Heart right ventricle (tissue), 16 donors: ENCODE measurements around the gene VTI1A. TPM values are rescaled to one million over a fixed set of nuclear protein-coding genes. Genes with fewer than 3 reads are reported as not detected.
A peak's percentile ranks its signal among the peaks of the same experiment; 100 is the strongest.

ENCODE experiments used
- ATAC-seq, 8 donors: fragments of 200-7000 bp; cut with Tn5 transposase; one replicate each; pipeline ENCODE4 v1.9.1; 2020; ENCODE audit warnings: mild to moderate bottlenecking in 8 of 8, moderate library complexity in 8 of 8, moderate number of reproducible peaks in 1 of 8
- DNase-seq, 2 donors: peaks; one replicate each; pipeline ENCODE4 v3.0.0-alpha.2; 2020
- H3K27ac ChIP-seq, 10 donors: fragments of 200-600 bp; sonication (generic) in 2 of 10; one replicate each; pipeline versions ENCODE4 v1.5.0 to v1.8.0; 2020 to 2022; ENCODE audit warnings: mild to moderate bottlenecking in 3 of 10
- H3K27me3 ChIP-seq, 7 donors: fragments of 200-600 bp; one replicate each; pipeline ENCODE4 v1.8.0; 2021 to 2022; ENCODE audit warnings: mild to moderate bottlenecking in 2 of 7
- H3K36me3 ChIP-seq, 9 donors: fragments of 200-600 bp; sonication (generic) in 1 of 9; one replicate each; pipeline versions ENCODE4 v1.5.0 to v1.8.0; 2020 to 2022; ENCODE audit warnings: mild to moderate bottlenecking in 2 of 9
- H3K4me1 ChIP-seq, 9 donors: fragments of 200-600 bp; sonication (generic) in 1 of 9; one replicate each; pipeline versions ENCODE4 v1.5.0 to v1.8.0; 2020 to 2022; ENCODE audit warnings: mild to moderate bottlenecking in 4 of 9
- H3K4me3 ChIP-seq, 10 donors: fragments of 200-600 bp; sonication (generic) in 2 of 10; one replicate each; pipeline versions ENCODE4 v1.5.0 to v1.8.0; 2020 to 2022; ENCODE audit warnings: mild to moderate bottlenecking in 7 of 10, moderate library complexity in 2 of 10
- H3K9me3 ChIP-seq, 11 donors: fragments of 200-600 bp in 10 of 11; sonication (generic) in 2 of 11; one replicate each; pipeline versions ENCODE4 v1.5.0 to v1.8.0; 2013 to 2022; ENCODE audit warnings: mild to moderate bottlenecking in 2 of 11, control low read depth in 1 of 11, moderate library complexity in 1 of 11
- WGBS, 2 donors: extraction: QIAGEN DNeasy Blood & Tissue Kit; methylation state at CpG; one replicate each; pipeline ENCODE4 v1.1.7; 2013; ENCODE audit warnings: inconsistent platforms in 1 of 2; 5-methylcytosine and 5-hydroxymethylcytosine counted together
- intact Hi-C, 10 donors: fragments of 100-400 bp; cut with DNase I; formaldehyde crosslinking; loops; one replicate each; pipeline versions ENCODE4 v1.11.1 to v1.14.2; 2022
- polyA plus RNA-seq, 2 donors: library from polyadenylated mRNA; stranded (reverse); fragments of 200-250 nt; gene quantifications; one replicate each; pipeline ENCODE4 v1.2.3, GENCODE V29; 2013
- total RNA-seq, 10 donors: library from RNA; stranded (reverse); fragmentation: NEBNext Ultra II Directional in 3 of 10; extraction: Animal tissue kit (Norgen Biotek cat#: 25700) in 3 of 10; gene quantifications; one replicate each; pipeline versions ENCODE4 v1.2.1 to v1.2.4, GENCODE V29; 2021 to 2023
- TF ChIP-seq, protein P1 (sequence below), 9 donors: fragments of 200-600 bp; sonication (generic) in 2 of 9; IDR thresholded peaks; one replicate each; pipeline versions ENCODE4 v1.5.0 to v1.8.0; 2021 to 2022; ENCODE audit warnings: antibody characterized with exemption in 9 of 9, mild to moderate bottlenecking in 5 of 9, moderate library complexity in 1 of 9
- donor health status: Arrhythmogenic right ventricular cardiomyopathy.
- donor health status: ischemic (EF 13 %, LVEDD 7.1; RV severe dilation, severe dysfunction).
- donor health status: healthy with polysubstance abuse.
- donor health status: DM: no; HTN: yes; CAD: no.
- donor health status: DM: no; HTN: no; CAD: no.
- donor health status: ischemic (EF 25% LVEDD 6.9; RV normal size, moderate dysfunction).
- donor health status: ischemic (EF 25% LVEDD 5.7; RV mildly dilated, moderate dysfunction).
- donor health status: healthy.
- donor health status: DM: yes; HTN: yes; CAD: no.
- donor health status: Ischemic cardiomyopathy.
- donor health status: ischemic (EF 35%, LVEDD 5.7; RV mildly dilated, moderate dysfunction).
- donor health status: nonischemic (EF 11% LVEDD 7.7; RV severe dilation, severe dysfunction).
- donor health status: DM: yes; HTN: yes; CAD: no.
- donor health status: PGD.
- donor health status: ischemic (EF 29% LVEDD 5.4; RV normal size, mild dysfunction).
- donor health status: nonischemic (EF 23%, LVEDD 6.1; RV moderate dilation, normal function).

Gene VTI1A
- total and polyA plus RNA-seq, 12 donors: 6.2 to 24.5 (median 20.6) TPM

DNA sequence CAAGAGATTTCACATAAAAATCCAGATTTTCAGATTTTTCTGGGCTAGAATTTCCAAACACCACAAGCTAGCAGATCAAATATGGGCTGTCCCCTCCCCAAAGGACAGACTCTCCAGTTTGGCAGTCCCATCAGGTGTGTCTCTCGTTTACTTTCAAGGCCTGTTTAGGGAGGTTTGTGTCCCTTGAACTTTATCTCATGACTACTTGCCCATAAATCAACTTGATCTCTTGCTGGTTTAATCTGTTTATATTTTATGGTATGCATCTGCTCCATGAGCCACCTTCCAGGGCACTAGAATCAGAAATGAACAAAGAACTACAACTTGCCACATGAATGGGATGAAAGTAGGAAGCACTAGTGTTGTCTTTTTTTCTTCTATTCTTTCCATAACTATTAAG is 5.5 kb upstream of the VTI1A start:
- intact Hi-C loops: no loop called here
- H3K9me3 ChIP-seq: no peaks in the 10 kb centered on the region
- H3K36me3 ChIP-seq: peaks cover 0 to 90% (median 33%) of the 10 kb centered on the region in 9 donors
- H3K4me3 ChIP-seq: no peak overlapping the region
- ATAC-seq: no peak
- no peak for DNase-seq
- H3K27ac ChIP-seq: no peak overlapping the region
- WGBS, 2 donors: 74 to 88% methylated on average over 1 of the region's 1 CpG
- H3K27me3 ChIP-seq: no peaks in the 10 kb centered on the region
- TF ChIP-seq, protein P1, sequence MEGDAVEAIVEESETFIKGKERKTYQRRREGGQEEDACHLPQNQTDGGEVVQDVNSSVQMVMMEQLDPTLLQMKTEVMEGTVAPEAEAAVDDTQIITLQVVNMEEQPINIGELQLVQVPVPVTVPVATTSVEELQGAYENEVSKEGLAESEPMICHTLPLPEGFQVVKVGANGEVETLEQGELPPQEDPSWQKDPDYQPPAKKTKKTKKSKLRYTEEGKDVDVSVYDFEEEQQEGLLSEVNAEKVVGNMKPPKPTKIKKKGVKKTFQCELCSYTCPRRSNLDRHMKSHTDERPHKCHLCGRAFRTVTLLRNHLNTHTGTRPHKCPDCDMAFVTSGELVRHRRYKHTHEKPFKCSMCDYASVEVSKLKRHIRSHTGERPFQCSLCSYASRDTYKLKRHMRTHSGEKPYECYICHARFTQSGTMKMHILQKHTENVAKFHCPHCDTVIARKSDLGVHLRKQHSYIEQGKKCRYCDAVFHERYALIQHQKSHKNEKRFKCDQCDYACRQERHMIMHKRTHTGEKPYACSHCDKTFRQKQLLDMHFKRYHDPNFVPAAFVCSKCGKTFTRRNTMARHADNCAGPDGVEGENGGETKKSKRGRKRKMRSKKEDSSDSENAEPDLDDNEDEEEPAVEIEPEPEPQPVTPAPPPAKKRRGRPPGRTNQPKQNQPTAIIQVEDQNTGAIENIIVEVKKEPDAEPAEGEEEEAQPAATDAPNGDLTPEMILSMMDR (IDR thresholded peaks at IDR 0.05): no peak
- peaks cover 5 to 19% (median 13%) of the 10 kb centered on the region in 9 donors for H3K4me1 ChIP-seq

DNA sequence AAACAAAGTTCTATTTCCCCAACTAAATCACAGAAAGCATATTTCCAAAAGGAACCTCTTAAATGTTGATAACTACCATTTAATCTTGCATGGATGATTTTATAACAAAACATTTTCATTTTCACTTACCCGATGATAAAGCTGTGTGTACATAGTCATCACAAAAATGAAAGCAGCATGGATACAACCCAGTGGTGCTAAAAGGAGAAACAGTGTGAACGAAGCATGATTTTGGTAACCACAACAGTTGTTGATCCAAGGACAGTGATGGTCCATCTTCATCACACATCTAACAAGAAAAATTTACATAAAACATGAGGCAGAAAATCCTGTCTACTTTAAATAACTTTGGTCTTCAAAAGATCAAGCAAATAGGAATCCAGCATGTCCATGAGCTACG is 5.0 kb upstream of the VTI1A start:
- DNase-seq: no peak
- intact Hi-C loops: no loop called here
- Histone ChIP-seq H3K36me3 (peaks cover 0 to 85% (median 33%) of the 10 kb centered on the region in 9 donors), H3K27ac (no peak overlapping the region), H3K4me1 (peaks cover 5 to 19% (median 13%) of the 10 kb centered on the region in 9 donors), H3K9me3 (no peaks in the 10 kb centered on the region), H3K27me3 (no peaks in the 10 kb centered on the region), H3K4me3 (no peak overlapping the region)
- WGBS, 2 donors: 89% methylated on average over 3 of the region's 3 CpGs
- ATAC-seq: no peak
- TF ChIP-seq, protein P1 (IDR thresholded peaks at IDR 0.05): no peak

DNA sequence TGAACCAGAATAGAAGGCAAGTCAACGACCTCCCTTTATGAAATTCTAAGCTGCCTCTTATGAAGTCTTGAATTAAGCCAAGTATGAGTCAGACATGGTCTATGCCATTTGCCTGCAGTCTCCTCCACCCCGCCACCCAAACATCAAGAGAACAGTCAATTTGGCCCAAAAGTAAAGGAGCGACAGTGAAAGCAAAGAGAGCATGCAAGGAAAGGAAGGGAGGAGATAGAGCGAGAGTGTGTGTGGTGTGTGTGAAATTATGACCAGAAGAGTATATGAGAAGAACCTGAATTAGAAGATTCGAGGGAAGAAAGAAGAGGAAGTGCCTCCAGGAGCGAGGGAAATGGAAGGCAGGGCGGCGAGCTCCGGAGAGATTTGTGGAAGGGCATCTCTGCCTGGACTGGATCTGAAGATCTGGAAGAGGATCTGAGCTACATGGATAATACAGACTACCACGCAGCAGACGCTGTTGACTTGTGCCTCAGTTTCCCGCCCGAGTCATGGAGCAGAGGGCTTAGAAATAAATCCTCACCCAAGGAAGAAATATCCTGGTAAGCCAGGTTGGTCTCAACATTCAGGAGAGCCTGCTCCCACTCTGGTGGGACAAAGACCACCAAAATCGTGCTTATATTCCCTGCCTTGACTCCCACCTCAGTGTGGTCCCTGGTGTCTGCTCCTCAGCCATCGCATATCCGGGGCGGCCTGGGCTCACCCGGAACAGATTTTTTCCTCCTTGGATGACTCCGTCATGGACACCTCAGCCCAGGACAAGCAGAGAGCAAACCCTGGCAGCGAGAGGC is 760 bp upstream of the VTI1A start:
- H3K27ac ChIP-seq: peak overlapping the region; percentile 85 to 95 (median 90)
- intact Hi-C loops: loop anchor here in 2 of 10 donors (5.0 kb wide), 2 partner anchors 79 to 264 kb away; partner anchors contain the start of gene GPAM (in 1 of the 2)
- H3K9me3 ChIP-seq: no peaks in the 10 kb centered on the region
- peaks cover 0 to 52% (median 14%) of the 10 kb centered on the region in 9 donors for H3K36me3 ChIP-seq
- peak overlapping the region; percentile 60 to 98 (median 78) for H3K4me3 ChIP-seq
- ATAC-seq (peak in 2 of 8 donors; percentile 14 to 32), DNase-seq (peak in 1 of 2 donors; percentile 12)
- H3K27me3 ChIP-seq: no peaks in the 10 kb centered on the region
- WGBS, 2 donors: 6 to 7% methylated on average over 20 of the region's 20 CpGs
- H3K4me1 ChIP-seq: peaks cover 5 to 38% (median 27%) of the 10 kb centered on the region in 9 donors
- TF ChIP-seq, protein P1 (IDR thresholded peaks at IDR 0.05): peak in 1 of 9 donors; percentile 23

DNA sequence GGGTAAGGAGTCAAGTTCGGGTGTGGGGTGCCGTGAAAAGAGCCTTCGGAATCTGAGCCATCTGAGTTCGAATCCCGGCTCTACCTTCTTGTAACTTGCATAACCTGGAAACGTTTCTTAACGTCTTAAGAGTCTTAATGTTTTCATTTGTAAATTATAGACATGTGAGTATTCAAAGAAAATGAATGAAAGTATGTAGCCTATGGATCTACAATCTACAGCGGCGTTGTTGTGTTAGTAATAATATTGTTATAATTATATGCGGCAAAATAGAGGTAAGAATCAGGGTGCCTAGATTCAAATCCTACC is 559 bp downstream of the VTI1A start:
- H3K27ac ChIP-seq: peak overlapping the region in 9 of 10 donors; percentile 88 to 95 (median 91)
- peak overlapping the region; percentile 60 to 98 (median 78) for H3K4me3 ChIP-seq
- no peak for ATAC-seq
- intact Hi-C loops: loop anchor here in 2 of 10 donors (5.0 kb wide), 2 partner anchors 80 to 265 kb away; partner anchors contain the start of gene GPAM (in 1 of the 2)
- TF ChIP-seq, protein P1 (IDR thresholded peaks at IDR 0.05): no peak
- H3K36me3 ChIP-seq: peaks cover 0 to 40% (median 12%) of the 10 kb centered on the region in 9 donors
- 2 to 4% methylated on average over 10 of the region's 10 CpGs for WGBS, 2 donors
- no peaks in the 10 kb centered on the region for H3K9me3 ChIP-seq
- H3K27me3 ChIP-seq: no peaks in the 10 kb centered on the region
- H3K4me1 ChIP-seq: peaks cover 5 to 38% (median 27%) of the 10 kb centered on the region in 9 donors
- DNase-seq: no peak
